ENCODE measurements around the gene ZSWIM3.

ZSWIM3 gene

DNA sequence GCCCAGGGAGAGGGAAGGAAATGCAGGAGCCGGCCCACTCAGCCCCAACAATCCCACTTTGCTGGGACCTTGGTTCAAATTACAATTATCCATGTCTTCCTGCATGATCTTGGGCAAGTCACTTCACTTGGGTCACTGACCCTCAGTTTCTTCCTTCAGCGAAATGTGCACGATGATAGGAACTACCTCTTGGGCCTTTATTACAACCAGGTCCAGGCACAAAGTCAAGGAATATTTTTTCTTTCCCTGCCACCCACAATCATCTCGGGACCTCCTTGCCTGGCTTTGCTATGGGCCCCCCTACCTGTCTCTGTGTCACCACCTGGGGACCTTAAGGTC lies 54.9 kb downstream of the ZSWIM3 start:
- Histone ChIP-seq H3K9ac (ENCODE audit: low read depth, low read length) (no peak overlapping the region), H3K36me3 (ENCODE audit: insufficient read depth, low read length) (no peaks in the 10 kb centered on the region), H3K27me3 (ENCODE audit: insufficient read depth, low read length, poor library complexity) (peaks cover 4% of the 10 kb centered on the region), H4K20me1 (ENCODE audit: insufficient read depth, low read length) (no peaks in the 10 kb centered on the region), H3K79me2 (ENCODE audit: insufficient read depth, low read length) (no peaks in the 10 kb centered on the region), H3K27ac (ENCODE audit: low read length) (no peak overlapping the region), H3K4me2 (ENCODE audit: insufficient read depth, low read length) (no peak overlapping the region), H2AFZ (ENCODE audit: low read depth, low read length) (no peak overlapping the region), H3K4me3 (ENCODE audit: low read depth in 1 of 2, low read length in 2 of 2) (no peak overlapping the region), H3K4me1 (ENCODE audit: insufficient read depth, low read length) (no peaks in the 10 kb centered on the region), H3K9me3 (ENCODE audit: insufficient read depth, low read length, severe bottlenecking) (no peaks in the 10 kb centered on the region)
- TF ChIP-seq, protein P1, sequence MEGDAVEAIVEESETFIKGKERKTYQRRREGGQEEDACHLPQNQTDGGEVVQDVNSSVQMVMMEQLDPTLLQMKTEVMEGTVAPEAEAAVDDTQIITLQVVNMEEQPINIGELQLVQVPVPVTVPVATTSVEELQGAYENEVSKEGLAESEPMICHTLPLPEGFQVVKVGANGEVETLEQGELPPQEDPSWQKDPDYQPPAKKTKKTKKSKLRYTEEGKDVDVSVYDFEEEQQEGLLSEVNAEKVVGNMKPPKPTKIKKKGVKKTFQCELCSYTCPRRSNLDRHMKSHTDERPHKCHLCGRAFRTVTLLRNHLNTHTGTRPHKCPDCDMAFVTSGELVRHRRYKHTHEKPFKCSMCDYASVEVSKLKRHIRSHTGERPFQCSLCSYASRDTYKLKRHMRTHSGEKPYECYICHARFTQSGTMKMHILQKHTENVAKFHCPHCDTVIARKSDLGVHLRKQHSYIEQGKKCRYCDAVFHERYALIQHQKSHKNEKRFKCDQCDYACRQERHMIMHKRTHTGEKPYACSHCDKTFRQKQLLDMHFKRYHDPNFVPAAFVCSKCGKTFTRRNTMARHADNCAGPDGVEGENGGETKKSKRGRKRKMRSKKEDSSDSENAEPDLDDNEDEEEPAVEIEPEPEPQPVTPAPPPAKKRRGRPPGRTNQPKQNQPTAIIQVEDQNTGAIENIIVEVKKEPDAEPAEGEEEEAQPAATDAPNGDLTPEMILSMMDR (IDR thresholded peaks at IDR 0.05; ENCODE audit: borderline replicate concordance, extremely low read depth, low read length, poor library complexity, severe bottlenecking) = no peak
- no peak for TF ChIP-seq EZH2 (IDR thresholded peaks at IDR 0.05; ENCODE audit: borderline replicate concordance, low read depth, low read length, severe bottlenecking)
- ATAC-seq (ENCODE audit: insufficient read depth, low read depth) (no peak), DNase-seq (no peak)

- DNase-seq = no peak
- no peak overlapping the region for H3K27ac ChIP-seq (ENCODE audit: low read length)
- peaks cover 4% of the 10 kb centered on the region for H3K27me3 ChIP-seq (ENCODE audit: insufficient read depth, low read length, poor library complexity)
- H3K9ac ChIP-seq (ENCODE audit: low read depth, low read length) = no peak overlapping the region
- no peaks in the 10 kb centered on the region for H3K79me2 ChIP-seq (ENCODE audit: insufficient read depth, low read length)
- no peaks in the 10 kb centered on the region for H3K36me3 ChIP-seq (ENCODE audit: insufficient read depth, low read length)
- H2AFZ ChIP-seq (ENCODE audit: low read depth, low read length) = no peak overlapping the region
- no peaks in the 10 kb centered on the region for H3K4me1 ChIP-seq (ENCODE audit: insufficient read depth, low read length)
- no peak overlapping the region for H3K4me2 ChIP-seq (ENCODE audit: insufficient read depth, low read length)
- ATAC-seq (ENCODE audit: insufficient read depth, low read depth) = no peak
- H3K9me3 ChIP-seq (ENCODE audit: insufficient read depth, low read length, severe bottlenecking) = no peaks in the 10 kb centered on the region
- H3K4me3 ChIP-seq (ENCODE audit: low read depth in 1 of 2, low read length in 2 of 2) = no peak overlapping the region
- H4K20me1 ChIP-seq (ENCODE audit: insufficient read depth, low read length) = no peaks in the 10 kb centered on the region
- TF ChIP-seq EZH2 (IDR thresholded peaks at IDR 0.05; ENCODE audit: borderline replicate concordance, low read depth, low read length, severe bottlenecking) = no peak
- TF ChIP-seq, protein P1 (IDR thresholded peaks at IDR 0.05; ENCODE audit: borderline replicate concordance, extremely low read depth, low read length, poor library complexity, severe bottlenecking) = no peak
These were observed 55.7 kb downstream of the ZSWIM3 start for GRCh38 chr20:45913116-45913515.

DNA sequence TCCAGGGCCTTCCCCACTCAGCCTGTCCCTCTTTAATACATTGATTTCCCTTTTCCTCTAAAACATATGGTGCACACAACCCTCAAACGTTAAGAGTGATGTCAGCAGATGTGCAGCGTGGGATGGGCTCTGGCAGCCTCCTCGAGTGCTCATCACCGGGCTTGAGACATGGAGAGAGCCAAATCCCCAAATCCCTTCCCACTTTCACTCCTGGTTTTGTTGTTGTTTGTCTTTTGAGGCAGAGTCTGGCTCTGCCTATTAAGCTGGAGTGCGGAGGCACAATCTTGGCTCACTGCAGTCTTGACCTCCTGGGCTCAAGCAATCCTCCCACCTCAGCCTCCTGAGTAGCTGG lies 60.4 kb downstream of the ZSWIM3 start:
- H2AFZ ChIP-seq (ENCODE audit: low read depth, low read length) = no peak overlapping the region
- DNase-seq (no peak), ATAC-seq (ENCODE audit: insufficient read depth, low read depth) (no peak)
- peaks cover 11% of the 10 kb centered on the region for H3K27me3 ChIP-seq (ENCODE audit: insufficient read depth, low read length, poor library complexity)
- H3K9me3 ChIP-seq (ENCODE audit: insufficient read depth, low read length, severe bottlenecking) = no peaks in the 10 kb centered on the region
- H3K9ac ChIP-seq (ENCODE audit: low read depth, low read length) = no peak overlapping the region
- H4K20me1 ChIP-seq (ENCODE audit: insufficient read depth, low read length) = no peaks in the 10 kb centered on the region
- H3K4me3 ChIP-seq (ENCODE audit: low read depth in 1 of 2, low read length in 2 of 2) = no peak overlapping the region
- no peak overlapping the region for H3K27ac ChIP-seq (ENCODE audit: low read length)
- no peaks in the 10 kb centered on the region for H3K4me1 ChIP-seq (ENCODE audit: insufficient read depth, low read length)
- H3K79me2 ChIP-seq (ENCODE audit: insufficient read depth, low read length) = no peaks in the 10 kb centered on the region
- TF ChIP-seq, protein P1 (IDR thresholded peaks at IDR 0.05; ENCODE audit: borderline replicate concordance, extremely low read depth, low read length, poor library complexity, severe bottlenecking) = no peak
- TF ChIP-seq EZH2 (IDR thresholded peaks at IDR 0.05; ENCODE audit: borderline replicate concordance, low read depth, low read length, severe bottlenecking) = no peak
- no peak overlapping the region for H3K4me2 ChIP-seq (ENCODE audit: insufficient read depth, low read length)
- H3K36me3 ChIP-seq (ENCODE audit: insufficient read depth, low read length) = no peaks in the 10 kb centered on the region

DNA sequence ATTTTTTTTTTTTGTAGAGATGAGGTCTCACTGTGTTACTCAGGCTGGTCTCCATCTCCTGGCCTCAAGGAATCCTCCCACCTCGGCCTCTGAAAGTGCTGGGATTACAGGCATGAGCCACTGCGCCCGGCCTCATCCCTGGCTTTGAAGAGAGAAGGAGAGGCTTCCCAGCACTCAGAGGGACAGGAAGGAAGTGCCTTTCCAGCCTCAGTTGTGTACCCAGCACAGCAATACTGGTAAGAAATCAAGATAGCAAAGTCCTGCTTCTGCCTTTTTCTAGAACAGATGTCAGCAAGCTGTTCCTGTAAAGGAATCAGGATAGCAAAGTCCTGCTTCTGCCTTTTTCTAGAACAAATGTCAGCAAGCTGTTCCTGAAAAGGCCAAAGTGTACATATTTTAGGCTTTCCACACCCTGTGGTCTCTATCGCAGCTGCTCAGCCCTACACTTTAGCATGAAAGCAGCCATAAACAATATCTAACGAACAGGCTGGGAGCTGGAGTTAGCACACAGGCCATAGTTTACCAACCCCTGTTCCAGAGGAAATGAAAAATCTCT lies 60.8 kb downstream of the ZSWIM3 start:
- no peak for ATAC-seq (ENCODE audit: insufficient read depth, low read depth)
- Histone ChIP-seq H3K36me3 (ENCODE audit: insufficient read depth, low read length) (no peaks in the 10 kb centered on the region), H3K4me3 (ENCODE audit: low read depth in 1 of 2, low read length in 2 of 2) (no peak overlapping the region), H3K27me3 (ENCODE audit: insufficient read depth, low read length, poor library complexity) (peaks cover 11% of the 10 kb centered on the region), H3K79me2 (ENCODE audit: insufficient read depth, low read length) (no peaks in the 10 kb centered on the region), H3K27ac (ENCODE audit: low read length) (no peak overlapping the region), H2AFZ (ENCODE audit: low read depth, low read length) (no peak overlapping the region), H4K20me1 (ENCODE audit: insufficient read depth, low read length) (no peaks in the 10 kb centered on the region), H3K9me3 (ENCODE audit: insufficient read depth, low read length, severe bottlenecking) (no peaks in the 10 kb centered on the region), H3K4me2 (ENCODE audit: insufficient read depth, low read length) (no peak overlapping the region), H3K4me1 (ENCODE audit: insufficient read depth, low read length) (no peaks in the 10 kb centered on the region), H3K9ac (ENCODE audit: low read depth, low read length) (no peak overlapping the region)
- TF ChIP-seq EZH2 (IDR thresholded peaks at IDR 0.05; ENCODE audit: borderline replicate concordance, low read depth, low read length, severe bottlenecking) = no peak
- TF ChIP-seq, protein P1 (IDR thresholded peaks at IDR 0.05; ENCODE audit: borderline replicate concordance, extremely low read depth, low read length, poor library complexity, severe bottlenecking) = no peak
- DNase-seq = no peak

Measured in DND-41 (cell line).